HepG2 (cell line): ENCODE results near the gene RNU2-63P. TPM values are rescaled to one million over a fixed set of nuclear protein-coding genes. Genes with fewer than 3 reads are reported as not detected.

Source experiments
- GABPB1 ChIP-seq: IDR thresholded peaks from 2 replicates; pipeline ENCODE4 v1.6.1; 2016; ENCODE audit warnings: mild to moderate bottlenecking, missing genetic modification reagents, moderate library complexity, missing compliant biosample characterization
- HIVEP1 ChIP-seq: sonication (generic); formaldehyde crosslinking; IDR thresholded peaks from 2 replicates; pipeline ENCODE4 v1.4.0; 2020; ENCODE audit warnings: mild to moderate bottlenecking, missing genetic modification reagents
- MAFF ChIP-seq: IDR thresholded peaks from 2 replicates; pipeline ENCODE4 v1.6.1; 2011; ENCODE audit warnings: low read depth, low read length, improper control_type of control experiment
- MEF2D ChIP-seq: sonication (generic); formaldehyde crosslinking; IDR thresholded peaks from 2 replicates; pipeline ENCODE4 v1.5.1; 2020; ENCODE audit warnings: mild to moderate bottlenecking, missing genetic modification reagents
- MYNN ChIP-seq: sonication (generic); formaldehyde crosslinking; IDR thresholded peaks from 2 replicates; pipeline ENCODE4 v1.4.0; 2020; ENCODE audit warnings: mild to moderate bottlenecking, low read depth, missing genetic modification reagents
- NFKB2 ChIP-seq: sonication (generic); formaldehyde crosslinking; IDR thresholded peaks from 2 replicates; pipeline ENCODE4 v1.4.0; 2020; ENCODE audit warnings: missing genetic modification reagents, borderline replicate concordance
- PAX8 ChIP-seq: sonication (generic); formaldehyde crosslinking; IDR thresholded peaks from 2 replicates; pipeline ENCODE4 v1.8.0; 2022; ENCODE audit warnings: mild to moderate bottlenecking, missing genetic modification reagents, borderline replicate concordance
- SALL2 ChIP-seq: sonication (generic); formaldehyde crosslinking; IDR thresholded peaks from 2 replicates; pipeline ENCODE4 v1.8.1; 2023; ENCODE audit warnings: mild to moderate bottlenecking, missing genetic modification reagents, inconsistent platforms
- SIX1 ChIP-seq: sonication (generic); formaldehyde crosslinking; IDR thresholded peaks from 2 replicates; pipeline ENCODE4 v1.4.0; 2020; ENCODE audit warnings: missing genetic modification reagents, borderline replicate concordance
- TAF15 ChIP-seq: fragments of 200-400 bp; formaldehyde crosslinking; IDR thresholded peaks from one replicate; pipeline ENCODE4 v1.6.1; 2018; ENCODE audit warnings: mild to moderate bottlenecking, low read depth, low read length; ENCODE audit not compliant: poor library complexity, severe bottlenecking
- ZBTB7A ChIP-seq: sonication (generic); formaldehyde crosslinking; IDR thresholded peaks from 2 replicates; pipeline ENCODE4 v1.8.0; 2022; ENCODE audit warnings: mild to moderate bottlenecking, missing genetic modification reagents
- ZC3H4 ChIP-seq: sonication (generic); formaldehyde crosslinking; IDR thresholded peaks from 2 replicates; pipeline ENCODE4 v1.4.0; 2020; ENCODE audit warnings: missing genetic modification reagents, borderline replicate concordance
- ZFX ChIP-seq: sonication (generic); formaldehyde crosslinking; IDR thresholded peaks from 2 replicates; pipeline ENCODE4 v1.4.0; 2020; ENCODE audit warnings: mild to moderate bottlenecking, low read depth, missing genetic modification reagents, moderate library complexity
- ZNF121 ChIP-seq: sonication (generic); formaldehyde crosslinking; IDR thresholded peaks from 2 replicates; pipeline ENCODE4 v1.5.0; 2020; ENCODE audit warnings: mild to moderate bottlenecking, missing genetic modification reagents
- ZNF280B ChIP-seq: sonication (generic); formaldehyde crosslinking; IDR thresholded peaks from 2 replicates; pipeline ENCODE4 v1.5.0; 2020; ENCODE audit warnings: missing genetic modification reagents, mild to moderate bottlenecking, borderline replicate concordance
- ZNF891 ChIP-seq: sonication (generic); formaldehyde crosslinking; IDR thresholded peaks from 2 replicates; pipeline ENCODE4 v1.5.0; 2020; ENCODE audit warnings: mild to moderate bottlenecking, missing genetic modification reagents
- ZSCAN29 ChIP-seq: sonication (generic); formaldehyde crosslinking; conservative IDR thresholded peaks from 2 replicates; pipeline ENCODE4 v1.4.0; 2020; ENCODE audit warnings: mild to moderate bottlenecking, missing genetic modification reagents
- ZSCAN5A ChIP-seq: sonication (generic); formaldehyde crosslinking; IDR thresholded peaks from 2 replicates; pipeline ENCODE4 v1.8.0; 2022; ENCODE audit warnings: mild to moderate bottlenecking, missing genetic modification reagents, borderline replicate concordance
- polyA plus RNA-seq, 8 experiments: library from polyadenylated mRNA; depleted of rRNA in 3 of 8; stranded (reverse) in 7 of 8; unstranded in 1 of 8; fragments of >200 nt; fragmentation: Illumina TruSeq in 4 of 8; extraction: Trizol in 4 of 8; gene quantifications; 2 replicates each; pipeline versions ENCODE4 v1.2.1 to v1.2.3, GENCODE V29; 2011 to 2016; ENCODE audit warnings: low read depth in 4 of 8, missing spikeins in 1 of 8, mixed read lengths in 1 of 8; ENCODE audit not compliant: insufficient read depth in 1 of 8
- total RNA-seq, 5 experiments: library from RNA; depleted of rRNA; stranded (reverse); fragments of >200 nt; fragmentation: Illumina TruSeq; extraction: Trizol; gene quantifications; 2 replicates each; pipeline ENCODE4 v1.2.3, GENCODE V29; 2016; ENCODE audit warnings: low read depth in 1 of 5
- TF ChIP-seq, protein P1 (sequence below): sonication (generic); formaldehyde crosslinking; IDR thresholded peaks from 2 replicates; pipeline ENCODE4 v1.8.0; 2022; ENCODE audit warnings: missing genetic modification reagents, mild to moderate bottlenecking, inconsistent platforms, borderline replicate concordance
- TF ChIP-seq, protein P2 (sequence below): sonication (generic); formaldehyde crosslinking; IDR thresholded peaks from 2 replicates; pipeline ENCODE4 v1.5.0; 2020; ENCODE audit warnings: missing genetic modification reagents, mild to moderate bottlenecking, borderline replicate concordance
- TF ChIP-seq, protein P3 (sequence below): sonication (generic); formaldehyde crosslinking; IDR thresholded peaks from 2 replicates; pipeline ENCODE4 v1.4.0; 2020; ENCODE audit warnings: mild to moderate bottlenecking, missing genetic modification reagents

RNU2-63P gene
- total and polyA plus RNA-seq, 2 of the 13 experiments (the other 11 are each of a cell fraction or from before 2014, with no cell fraction given) = 6.8 TPM; not detected in 1

DNA sequence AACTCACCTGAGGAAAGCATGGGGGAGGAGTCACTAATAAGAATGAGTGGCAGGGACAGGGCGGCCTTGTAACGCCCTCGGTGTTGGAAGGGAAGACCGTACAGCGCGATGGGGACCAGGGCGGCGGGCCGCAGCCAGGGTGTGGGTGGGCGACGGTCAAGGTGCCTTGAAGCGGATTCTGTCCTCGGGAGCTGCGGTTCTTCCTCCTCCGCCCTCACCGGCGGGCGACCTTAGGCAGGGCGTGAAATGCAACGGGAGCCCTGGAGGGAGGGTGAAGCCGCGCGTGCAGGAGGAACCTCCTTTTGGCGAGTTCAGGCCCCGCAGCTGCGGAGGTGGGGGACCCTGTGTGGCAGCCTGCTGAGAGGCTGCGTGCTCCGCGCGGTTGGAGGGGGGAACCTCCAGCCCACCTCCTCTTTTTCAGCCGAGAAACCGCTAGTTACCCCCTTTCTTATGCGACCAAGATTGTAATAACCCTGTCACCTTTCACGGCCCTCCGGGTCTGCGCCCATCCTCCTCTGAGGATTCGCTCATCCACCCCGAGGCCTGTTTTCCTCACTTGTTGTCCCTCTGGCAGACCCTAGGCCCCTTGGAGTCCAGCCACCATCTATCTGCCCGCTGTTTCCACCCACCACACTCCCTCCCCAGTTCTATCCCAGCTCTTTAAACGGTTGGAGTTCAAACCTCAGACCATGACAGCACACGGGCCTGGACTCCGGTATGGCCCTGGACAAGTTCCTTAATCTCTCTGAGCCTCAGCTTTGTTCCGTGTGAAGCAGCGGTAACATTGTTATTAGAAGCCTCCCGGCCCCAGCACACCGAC lies 823 bp upstream of the RNU2-63P start (continued):
- no peak for TF ChIP-seq MYNN
- TF ChIP-seq, protein P1, sequence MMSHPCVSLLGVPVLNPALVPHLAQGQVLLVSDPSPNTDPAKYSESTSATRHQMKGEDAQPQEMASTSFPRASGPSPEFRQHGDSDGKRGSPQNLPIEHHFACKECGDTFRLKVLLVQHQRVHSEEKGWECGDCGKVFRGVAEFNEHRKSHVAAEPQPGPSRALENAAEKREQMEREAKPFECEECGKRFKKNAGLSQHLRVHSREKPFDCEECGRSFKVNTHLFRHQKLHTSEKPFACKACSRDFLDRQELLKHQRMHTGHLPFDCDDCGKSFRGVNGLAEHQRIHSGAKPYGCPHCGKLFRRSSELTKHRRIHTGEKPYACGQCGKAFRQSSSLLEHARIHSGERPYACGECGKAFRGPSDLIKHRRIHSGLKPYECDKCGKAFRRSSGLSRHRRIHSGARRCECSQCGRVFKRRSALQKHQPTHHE (CRISPR knock-in tag) = 0 out of 2 replicates have a peak, but pooled peaks have one; percentile 54
- TF ChIP-seq, protein P2, sequence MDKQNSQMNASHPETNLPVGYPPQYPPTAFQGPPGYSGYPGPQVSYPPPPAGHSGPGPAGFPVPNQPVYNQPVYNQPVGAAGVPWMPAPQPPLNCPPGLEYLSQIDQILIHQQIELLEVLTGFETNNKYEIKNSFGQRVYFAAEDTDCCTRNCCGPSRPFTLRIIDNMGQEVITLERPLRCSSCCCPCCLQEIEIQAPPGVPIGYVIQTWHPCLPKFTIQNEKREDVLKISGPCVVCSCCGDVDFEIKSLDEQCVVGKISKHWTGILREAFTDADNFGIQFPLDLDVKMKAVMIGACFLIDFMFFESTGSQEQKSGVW (CRISPR knock-in tag) = no peak
- no peak for TF ChIP-seq TAF15
- TF ChIP-seq ZNF280B (CRISPR knock-in tag) = peak; percentile 94; the same call in 1 of the 2 replicates
- peak; percentile 93 for TF ChIP-seq ZFX (CRISPR knock-in tag)
- no peak for TF ChIP-seq ZC3H4 (CRISPR knock-in tag)
- no peak for TF ChIP-seq SALL2 (CRISPR knock-in tag)
- TF ChIP-seq ZNF891 (CRISPR knock-in tag) = 0 out of 2 replicates have a peak, but pooled peaks have one; percentile 52
- 0 out of 2 replicates have a peak, but pooled peaks have one; percentile 29 for TF ChIP-seq HIVEP1 (CRISPR knock-in tag)
- peak; percentile 59; the same call in 1 of the 2 replicates for TF ChIP-seq PAX8 (CRISPR knock-in tag)
- TF ChIP-seq SIX1 (CRISPR knock-in tag) = no peak
- TF ChIP-seq ZNF121 (CRISPR knock-in tag) = no peak
- no peak for TF ChIP-seq MAFF
- TF ChIP-seq MEF2D (CRISPR knock-in tag) = peak; percentile 66; the same call in 1 of the 2 replicates
- peak; percentile 65; the same call in 1 of the 2 replicates for TF ChIP-seq NFKB2 (CRISPR knock-in tag)
- TF ChIP-seq, protein P3, sequence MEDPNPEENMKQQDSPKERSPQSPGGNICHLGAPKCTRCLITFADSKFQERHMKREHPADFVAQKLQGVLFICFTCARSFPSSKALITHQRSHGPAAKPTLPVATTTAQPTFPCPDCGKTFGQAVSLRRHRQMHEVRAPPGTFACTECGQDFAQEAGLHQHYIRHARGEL = no peak
- TF ChIP-seq ZSCAN29 (CRISPR knock-in tag) = peak; percentile 27; the same call in 1 of the 2 replicates
- 0 out of 2 replicates have a peak, but pooled peaks have one; percentile 1 for TF ChIP-seq ZSCAN5A
- TF ChIP-seq ZBTB7A (CRISPR knock-in tag) = peak; percentile 23
- TF ChIP-seq GABPB1 (CRISPR knock-in tag) = peak; percentile 72
